K562 (cell line): Measurements from ENCODE around the gene SNX1. TPM values are rescaled to one million over a fixed set of nuclear protein-coding genes. Genes with fewer than 3 reads are reported as not detected.

Source experiments
- ATAC-seq: fragments of 200-7000 bp; cut with Tn5 transposase; 3 replicates; pipeline ENCODE4 v1.9.1; 2020; ENCODE audit warnings: moderate library complexity
- BruUV-seq: library from RNA; stranded (reverse); fragments of 400-500 nt; replicated peaks from 2 replicates; lab custom pipeline; 2021; lab: Mats Ljungman, UMichigan
- CTCF ChIA-PET: fragments of 300-600 bp; formaldehyde crosslinking; extraction: SDS; loops from one replicate; lab custom pipeline; 2021; ENCODE audit warnings: low intra/inter-chr PET ratio; lab: Yijun Ruan, JAX
- POLR2A ChIA-PET: fragments of 300-600, 350-650 bp; sonication (Branson Sonifier 250); formaldehyde crosslinking; extraction: SDS; loops from one replicate; lab custom pipeline; 2021; ENCODE audit warnings: antibody characterized with exemption, inconsistent platforms; lab: Yijun Ruan, JAX
- DNase-seq, 4 experiments: peaks; one replicate each; pipeline versions ENCODE4 v3.0.0 to v3.0.0-alpha.2; 2011 to 2018; ENCODE audit warnings: low spot score in 3 of 4, mixed read lengths in 3 of 4; ENCODE audit errors: extremely low read depth in 1 of 4
- FAIRE-seq: peaks from 2 replicates; lab custom pipeline; 2011; peaks lifted over from hg19 to GRCh38; lab: Jason Lieb, UNC
- H2AFZ ChIP-seq: 2 replicates; pipeline ENCODE4 v1.6.0; 2011; ENCODE audit warnings: low read depth, low read length, control low read depth, inconsistent platforms
- H3K27ac ChIP-seq: fragments of 200-600 bp; 3 replicates; pipeline ENCODE4 v1.8.0; 2011; ENCODE audit warnings: low read depth, mild to moderate bottlenecking, control low read depth, inconsistent platforms, low read length, moderate library complexity, mixed read lengths; ENCODE audit errors: extremely low read depth
- H3K27me3 ChIP-seq, 2 experiments: fragments of 300-600 bp in 1 of 2; 2 replicates in 1 of 2; 3 replicates in 1 of 2; pipeline versions ENCODE4 v1.6.0 to v1.8.0; 2011; ENCODE audit warnings: inconsistent platforms in 2 of 2, low read length in 2 of 2, mild to moderate bottlenecking in 1 of 2, mixed read lengths in 1 of 2, moderate library complexity in 1 of 2; ENCODE audit not compliant: control insufficient read depth in 2 of 2, insufficient read depth in 2 of 2
- H3K36me3 ChIP-seq: fragments of 300-600 bp; 3 replicates; pipeline ENCODE4 v1.8.0; 2011; ENCODE audit warnings: mild to moderate bottlenecking, low read length, inconsistent platforms; ENCODE audit not compliant: control insufficient read depth, insufficient read depth
- H3K4me1 ChIP-seq, 2 experiments: fragments of 200-600 bp in 1 of 2; replicated peaks in 1 of 2; 2 replicates in 1 of 2; 3 replicates in 1 of 2; pipeline versions ENCODE4 v1.5.1 to v1.8.0; 2011; ENCODE audit warnings: inconsistent platforms in 2 of 2, low read length in 2 of 2, mild to moderate bottlenecking in 1 of 2, mixed read lengths in 1 of 2, moderate library complexity in 1 of 2; ENCODE audit not compliant: control insufficient read depth in 2 of 2, insufficient read depth in 2 of 2
- H3K4me2 ChIP-seq: 2 replicates; pipeline ENCODE4 v1.6.1; 2011; ENCODE audit warnings: low read length, control low read depth, inconsistent platforms, mixed read lengths; ENCODE audit not compliant: insufficient read depth
- H3K4me3 ChIP-seq: fragments of 200-600 bp; sonication (generic), shearing (Covaris generic); 2 replicates; pipeline ENCODE4 v1.5.1; 2016; ENCODE audit warnings: control low read depth, inconsistent platforms
- H3K79me2 ChIP-seq: fragments of 200-600 bp; 3 replicates; pipeline ENCODE4 v1.8.0; 2011; ENCODE audit warnings: low read length, inconsistent platforms; ENCODE audit not compliant: control insufficient read depth, insufficient read depth
- H3K9ac ChIP-seq, 2 experiments: 2 replicates each; pipeline versions ENCODE4 v1.6.0 to v1.6.1; 2011; ENCODE audit warnings: low read depth in 2 of 2, low read length in 2 of 2, control low read depth in 1 of 2, inconsistent platforms in 1 of 2, mild to moderate bottlenecking in 1 of 2, mixed read lengths in 1 of 2; ENCODE audit not compliant: insufficient read depth in 1 of 2
- H3K9me1 ChIP-seq: one replicate; pipeline ENCODE4 v1.6.0; 2011; ENCODE audit warnings: inconsistent platforms, mild to moderate bottlenecking, low read length, moderate library complexity; ENCODE audit not compliant: control insufficient read depth, insufficient read depth
- H3K9me3 ChIP-seq: replicated peaks from 2 replicates; pipeline ENCODE4 v1.5.1; 2011; ENCODE audit warnings: low read depth, low read length, inconsistent platforms; ENCODE audit not compliant: control insufficient read depth, insufficient read depth
- H4K20me1 ChIP-seq: replicated peaks from 2 replicates; pipeline ENCODE4 v1.6.1; 2011; ENCODE audit warnings: low read length, inconsistent platforms, mixed read lengths; ENCODE audit not compliant: control insufficient read depth, insufficient read depth
- CBX1 ChIP-seq: sonication (generic); IDR thresholded peaks from 2 replicates; pipeline ENCODE4 v1.6.1; 2016; ENCODE audit warnings: antibody characterized with exemption, low read depth, mild to moderate bottlenecking
- CBX8 ChIP-seq: fragments of 200-600 bp; sonication (generic); IDR thresholded peaks from 2 replicates; pipeline ENCODE4 v1.6.1; 2012; ENCODE audit warnings: borderline replicate concordance, mixed run types, low read depth, mild to moderate bottlenecking, moderate library complexity, mixed read lengths, low read length, control low read depth, inconsistent platforms; ENCODE audit not compliant: poor library complexity, severe bottlenecking; ENCODE audit errors: extremely low read depth
- CHAMP1 ChIP-seq: fragments of 450-650 bp; IDR thresholded peaks from 2 replicates; pipeline ENCODE4 v1.6.1; 2016; ENCODE audit warnings: mild to moderate bottlenecking
- FOS ChIP-seq: IDR thresholded peaks from 3 replicates; pipeline ENCODE4 v1.6.1; 2011; ENCODE audit not compliant: insufficient read length; ENCODE audit errors: extremely low read depth
- HIVEP1 ChIP-seq: fragments of 250-450 bp; sonication (Bioruptor Pico); IDR thresholded peaks from 2 replicates; pipeline ENCODE4 v1.4.0; 2020; ENCODE audit warnings: mild to moderate bottlenecking
- JUN ChIP-seq, 2 experiments: sonication (generic) in 1 of 2; formaldehyde crosslinking in 1 of 2; IDR thresholded peaks; 2 replicates each; pipeline versions ENCODE4 v1.6.1 to v1.8.0; 2012 to 2022; ENCODE audit warnings: borderline replicate concordance in 2 of 2, mild to moderate bottlenecking in 2 of 2, improper control_type of control experiment in 1 of 2, low read depth in 1 of 2, low read length in 1 of 2, missing genetic modification reagents in 1 of 2
- KLF1 ChIP-seq: fragments of 450-650 bp; IDR thresholded peaks from 2 replicates; pipeline ENCODE4 v1.6.1; 2016; ENCODE audit warnings: missing genetic modification characterization, missing compliant biosample characterization
- NFIC ChIP-seq: fragments of 450-650 bp; IDR thresholded peaks from 2 replicates; pipeline ENCODE4 v1.6.1; 2017; ENCODE audit warnings: mild to moderate bottlenecking, inconsistent platforms
- POLR2B ChIP-seq: fragments of 450-650 bp; IDR thresholded peaks from 2 replicates; pipeline ENCODE4 v1.6.1; 2018; ENCODE audit warnings: low read depth; ENCODE audit not compliant: partially characterized antibody
- POLR2G ChIP-seq: fragments of 200-400 bp; formaldehyde crosslinking; IDR thresholded peaks from 2 replicates; pipeline ENCODE4 v1.6.1; 2017; ENCODE audit warnings: low read depth, mild to moderate bottlenecking, antibody characterized with exemption, low read length, moderate library complexity
- TAF1 ChIP-seq: IDR thresholded peaks from 2 replicates; pipeline ENCODE4 v1.6.1; 2011; ENCODE audit warnings: mild to moderate bottlenecking, low read length, moderate library complexity; ENCODE audit not compliant: insufficient read depth, control insufficient read depth, severe bottlenecking; ENCODE audit errors: extremely low read depth
- ZHX1 ChIP-seq: fragments of 150-350 bp; conservative IDR thresholded peaks from 2 replicates; pipeline ENCODE4 v1.6.1; 2014; ENCODE audit warnings: low read length
- ZNF197 ChIP-seq: fragments of 200-800 bp; sonication (Bioruptor generic); IDR thresholded peaks from 2 replicates; pipeline ENCODE4 v1.6.1; 2016; ENCODE audit warnings: low read depth, missing genetic modification characterization, missing compliant biosample characterization
- ZNF212 ChIP-seq: fragments of 450-650 bp; formaldehyde crosslinking; IDR thresholded peaks from 2 replicates; pipeline ENCODE4 v1.4.0; 2020; ENCODE audit warnings: mild to moderate bottlenecking
- ZNF354B ChIP-seq: fragments of 250-450 bp; sonication (Bioruptor Pico); IDR thresholded peaks from 2 replicates; pipeline ENCODE4 v1.4.0; 2020
- ZNF780A ChIP-seq: fragments of 250-450 bp; sonication (Bioruptor Pico); IDR thresholded peaks from 2 replicates; pipeline ENCODE4 v1.5.0; 2021; ENCODE audit warnings: mild to moderate bottlenecking
- WGBS: fragments of 100-300 bp; shearing (Covaris generic); methylation state at CpG from one replicate; pipeline ENCODE4 v1.1.6; 2016; ENCODE audit warnings: low coverage, mixed read lengths; ENCODE audit not compliant: insufficient coverage; ENCODE audit errors: missing lambda C conversion rate; 5-methylcytosine and 5-hydroxymethylcytosine counted together
- in situ Hi-C: fragments of 300-500 bp; cut with MboI; formaldehyde crosslinking; loops from 4 replicates; pipeline ENCODE4 v1.15.0; 2018; ENCODE audit warnings: inconsistent platforms, mixed read lengths
- intact Hi-C: fragments of 100-400 bp; cut with micrococcal nuclease; formaldehyde crosslinking; loops from 2 replicates; pipeline ENCODE4 v1.14.2; 2022
- polyA plus RNA-seq, 8 experiments: library from polyadenylated mRNA; depleted of rRNA in 4 of 8; stranded (reverse) in 5 of 8; unstranded in 3 of 8; fragments of >200 nt; fragmentation: Nextera tagmentation in 2 of 8; fragmentation: Illumina TruSeq in 1 of 8; extraction: Ambion mirVana in 2 of 8; extraction: Trizol in 1 of 8; gene quantifications; 2 replicates each; pipeline versions ENCODE4 v1.2.1 to v1.2.3, GENCODE V29; 2011 to 2014; ENCODE audit warnings: inconsistent platforms in 1 of 8, missing spikeins in 1 of 8
- total RNA-seq, 7 experiments: library from RNA; depleted of rRNA in 6 of 7; stranded (reverse); fragments of >200 nt in 6 of 7; fragmentation: Illumina TruSeq in 2 of 7; extraction: Trizol in 2 of 7; gene quantifications; 2 replicates each; pipeline versions ENCODE4 v1.2.1 to v1.2.3, GENCODE V29; 2011 to 2021; ENCODE audit warnings: low replicate concordance in 1 of 7

SNX1 gene
- total and polyA plus RNA-seq, 9 of the 15 experiments (the other 6 are each of a cell fraction or from before 2014, with no cell fraction given), result 11.0 to 105 (median 59.9) TPM

- H3K4me2 ChIP-seq, result no peak overlapping the region
- no peak overlapping the region; a peak in 1 of 4 replicates for H3K9ac ChIP-seq
- FAIRE-seq (no peak), DNase-seq (no peak), ATAC-seq (no peak)
- H3K4me1 ChIP-seq, result peaks cover 8 to 27% of the 10 kb centered on the region in 2 experiments; a peak in 3 of 5 replicates
- in situ Hi-C loops (loop anchor here (5.0 to 25.0 kb wide), 4 partner anchors 228 to 763 kb away; partner anchors contain the start of gene APH1B), intact Hi-C loops (no loop called here)
- ChIA-PET CTCF (no interaction called here), POLR2A (interaction anchor here (0.7 kb wide), 2 partner anchors 122 to 1044 kb away, joined by 3 read pairs; no protein-coding TSS in a partner anchor)
- H3K36me3 ChIP-seq, result no peaks in the 10 kb centered on the region
- no TSS peak for BruUV-seq
- no peaks in the 10 kb centered on the region for H3K9me3 ChIP-seq
- no peaks in the 10 kb centered on the region for H3K79me2 ChIP-seq
- WGBS, result 54% methylated on average over 8 of the region's 8 CpGs
- no peak overlapping the region for H3K4me3 ChIP-seq
- TF ChIP-seq ZNF197 (CRISPR knock-in tag), result no peak
- no peak for TF ChIP-seq ZNF212 (CRISPR knock-in tag)
- TF ChIP-seq JUN (IDR thresholded peaks at IDR 0.05; ENCODE audit: borderline replicate concordance, low read depth, low read length), result no peak
- no peak for TF ChIP-seq JUN (CRISPR knock-in tag; IDR thresholded peaks at IDR 0.05; ENCODE audit: borderline replicate concordance)
- TF ChIP-seq ZHX1, result no peak
- TF ChIP-seq HIVEP1 (CRISPR knock-in tag), result no peak
- TF ChIP-seq CHAMP1, result no peak
- no peak for TF ChIP-seq NFIC
- no peak for TF ChIP-seq ZNF354B (CRISPR knock-in tag)
- TF ChIP-seq FOS, result no peak
- TF ChIP-seq POLR2G, result no peak
- TF ChIP-seq CBX8, result no peak
- no peak for TF ChIP-seq ZNF780A (CRISPR knock-in tag)
- no peak for TF ChIP-seq CBX1
- TF ChIP-seq POLR2B, result no peak
- TF ChIP-seq TAF1, result no peak
- no peak for TF ChIP-seq KLF1 (tag)
- TF ChIP-seq, all 486 proteins: peak for 0
- Histone ChIP-seq H3K27me3 (no peaks in the 10 kb centered on the region), H3K9me1 (no peaks in the 10 kb centered on the region), H3K27ac (no peak overlapping the region), H4K20me1 (no peaks in the 10 kb centered on the region), H2AFZ (peak overlapping the region; percentile 14; the same call in 1 of the 2 replicates)
Measured at GRCh38 chr15:64050281-64051092, 45.3 kb upstream of the SNX1 start.
